GM03348 (cell line): Measurements from ENCODE around the gene ITPK1.

ENCODE experiments used
- DNase-seq: peaks from one replicate; pipeline ENCODE4 v3.0.0; 2012; ENCODE audit warnings: low spot score

Gene ITPK1

GRCh38 chr14:93061380-93062012 is 54.2 kb downstream of the ITPK1 start:
- no peak for DNase-seq

GRCh38 chr14:93060841-93061240 is 54.9 kb downstream of the ITPK1 start:
- DNase-seq: no peak

- no peak for DNase-seq
Observed at GRCh38 chr14:93059917-93060545, 55.7 kb downstream of the ITPK1 start.

GRCh38 chr14:93059260-93059659 is 56.5 kb downstream of the ITPK1 start:
- no peak for DNase-seq

GRCh38 chr14:93057586-93058280 is 58.0 kb downstream of the ITPK1 start:
- DNase-seq: no peak

GRCh38 chr14:93056840-93057585 is 58.7 kb downstream of the ITPK1 start:
- DNase-seq: peak; percentile 43

- no peak for DNase-seq
Observed at GRCh38 chr14:93056166-93056839, 59.4 kb downstream of the ITPK1 start.

- no peak for DNase-seq
Observed at GRCh38 chr14:93055651-93056115, 60.0 kb downstream of the ITPK1 start.

GRCh38 chr14:93054876-93055275 is 60.8 kb downstream of the ITPK1 start:
- no peak for DNase-seq

- DNase-seq: no peak
Observed at GRCh38 chr14:93054006-93054405, 61.7 kb downstream of the ITPK1 start.

GRCh38 chr14:93051600-93052546 is 63.9 kb downstream of the ITPK1 start:
- DNase-seq: no peak

- no peak for DNase-seq
Observed at GRCh38 chr14:93050761-93051160, 65.0 kb downstream of the ITPK1 start.

- no peak for DNase-seq
Observed at GRCh38 chr14:93049867-93050331, 65.8 kb downstream of the ITPK1 start.

GRCh38 chr14:93049315-93049714 is 66.4 kb downstream of the ITPK1 start:
- DNase-seq: no peak

GRCh38 chr14:93048843-93049242 is 66.9 kb downstream of the ITPK1 start:
- no peak for DNase-seq

GRCh38 chr14:93047661-93048060 is 68.1 kb downstream of the ITPK1 start:
- DNase-seq: peak; percentile 34

GRCh38 chr14:93047157-93047556 is 68.6 kb downstream of the ITPK1 start:
- DNase-seq: no peak

GRCh38 chr14:93046705-93047050 is 69.0 kb downstream of the ITPK1 start:
- DNase-seq: no peak

- DNase-seq: peak; percentile 81
Observed at GRCh38 chr14:93045965-93046704, 69.6 kb downstream of the ITPK1 start.

GRCh38 chr14:93045211-93045674 is 70.5 kb downstream of the ITPK1 start:
- DNase-seq: no peak
